ENCODE results near the gene CETN2.

GRCh38 chrX:152853986-152854385 is 23.4 kb upstream of the CETN2 start:
- TF ChIP-seq, protein P1, sequence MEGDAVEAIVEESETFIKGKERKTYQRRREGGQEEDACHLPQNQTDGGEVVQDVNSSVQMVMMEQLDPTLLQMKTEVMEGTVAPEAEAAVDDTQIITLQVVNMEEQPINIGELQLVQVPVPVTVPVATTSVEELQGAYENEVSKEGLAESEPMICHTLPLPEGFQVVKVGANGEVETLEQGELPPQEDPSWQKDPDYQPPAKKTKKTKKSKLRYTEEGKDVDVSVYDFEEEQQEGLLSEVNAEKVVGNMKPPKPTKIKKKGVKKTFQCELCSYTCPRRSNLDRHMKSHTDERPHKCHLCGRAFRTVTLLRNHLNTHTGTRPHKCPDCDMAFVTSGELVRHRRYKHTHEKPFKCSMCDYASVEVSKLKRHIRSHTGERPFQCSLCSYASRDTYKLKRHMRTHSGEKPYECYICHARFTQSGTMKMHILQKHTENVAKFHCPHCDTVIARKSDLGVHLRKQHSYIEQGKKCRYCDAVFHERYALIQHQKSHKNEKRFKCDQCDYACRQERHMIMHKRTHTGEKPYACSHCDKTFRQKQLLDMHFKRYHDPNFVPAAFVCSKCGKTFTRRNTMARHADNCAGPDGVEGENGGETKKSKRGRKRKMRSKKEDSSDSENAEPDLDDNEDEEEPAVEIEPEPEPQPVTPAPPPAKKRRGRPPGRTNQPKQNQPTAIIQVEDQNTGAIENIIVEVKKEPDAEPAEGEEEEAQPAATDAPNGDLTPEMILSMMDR (IDR thresholded peaks at IDR 0.05; ENCODE audit: low read depth, low read length): no peak
- TF ChIP-seq EZH2phosphoT487 (IDR thresholded peaks at IDR 0.05; ENCODE audit: low read depth): no peak

Measured in OCI-LY3 (cell line).